Measurements from ENCODE around the gene GPX3. TPM values are rescaled to one million over a fixed set of nuclear protein-coding genes. Genes with fewer than 3 reads are reported as not detected.

Gene GPX3
- total RNA-seq, 1 experiment from 2014 or later, result 20.4 TPM

GRCh38 chr5:151070449-151070848 lies 50.1 kb downstream of the GPX3 start:
- Histone ChIP-seq H3K27me3 (ENCODE audit: insufficient read depth, low read length) (no peaks in the 10 kb centered on the region), H3K9ac (ENCODE audit: extremely low read depth, insufficient read length, low read length) (no peak overlapping the region), H4K5ac (ENCODE audit: insufficient read length, low read depth, low read length) (no peak overlapping the region), H3K14ac (ENCODE audit: insufficient read depth, low read length) (no peak overlapping the region), H3K4me1 (ENCODE audit: insufficient read depth, low read length) (no peaks in the 10 kb centered on the region), H2BK5ac (ENCODE audit: insufficient read length, low read length) (no peak overlapping the region), H3K4ac (ENCODE audit: low read depth, low read length) (no peak overlapping the region), H2BK15ac (ENCODE audit: low read depth, low read length) (no peak overlapping the region), H2BK20ac (ENCODE audit: low read depth, low read length, poor library complexity, severe bottlenecking) (no peak overlapping the region), H3K56ac (ENCODE audit: insufficient read length, low read depth, low read length) (no peak overlapping the region), H4K8ac (replicated peaks; ENCODE audit: insufficient read length, low read depth, low read length) (no peak overlapping the region), H3K18ac (ENCODE audit: insufficient read length, low read depth, low read length) (no peak overlapping the region), H4K20me1 (ENCODE audit: control insufficient read depth, insufficient read depth, insufficient read length) (no peaks in the 10 kb centered on the region), H2AK5ac (ENCODE audit: insufficient read length, low read length) (no peak overlapping the region), H3K23ac (ENCODE audit: insufficient read length, low read depth, low read length) (no peak overlapping the region), H2AFZ (ENCODE audit: low read length) (no peak overlapping the region), H2BK12ac (ENCODE audit: insufficient read length, low read depth, low read length) (no peak overlapping the region), H3K79me1 (ENCODE audit: insufficient read depth, low read depth, low read length, poor library complexity, severe bottlenecking) (peaks cover 2% of the 10 kb centered on the region), H3K4me2 (ENCODE audit: insufficient read depth, insufficient read length, low read length) (no peak overlapping the region), H3K27ac (ENCODE audit: insufficient read length, low read depth, low read length) (no peak overlapping the region), H4K91ac (ENCODE audit: insufficient read length, low read depth, low read length) (no peak overlapping the region), H3K9me3 (ENCODE audit: control insufficient read depth, low read depth, low read length) (no peaks in the 10 kb centered on the region), H3K79me2 (ENCODE audit: insufficient read depth, low read length) (no peaks in the 10 kb centered on the region), H3T11ph (ENCODE audit: low read length) (no peak overlapping the region), H2BK120ac (ENCODE audit: low read depth, low read length, poor library complexity, severe bottlenecking) (no peak overlapping the region), H3K23me2 (ENCODE audit: insufficient read length, low read depth, low read length, poor library complexity, severe bottlenecking) (no peaks in the 10 kb centered on the region)
- Mint-ChIP-seq H3K27ac (peak overlapping the region in 1 of 3 experiments; percentile 39; a peak in 1 of 7 replicates), H3K9me3 (no peaks in the 10 kb centered on the region), H3K4me3 (no peak overlapping the region), H3K36me3 (ENCODE audit: insufficient read depth in 1 of 3, low read depth in 3 of 3) (peaks cover 0 to 8% (median 6%) of the 10 kb centered on the region in 3 experiments; a peak in 5 of 7 replicates), H3K4me1 (peaks cover 21 to 24% of the 10 kb centered on the region in 2 experiments), H3K27me3 (ENCODE audit: low read depth) (no peaks in the 10 kb centered on the region)
- DNase-seq, result no peak
- WGBS (ENCODE audit: extremely low coverage, insufficient read length, low lambda C conversion rate), result no CpG with 5 or more reads among the region's 2 CpGs
- TF ChIP-seq CTCF (conservative IDR thresholded peaks at IDR 0.05), result no peak

Data from H9 (cell line).